NCI-H1092 (cell line): Measurements from ENCODE around the gene NOXA1.

ENCODE experiments used
- DNase-seq: peaks from one replicate; lab custom pipeline; 2025; lab: John Stamatoyannopoulos, UW

Gene NOXA1

DNA sequence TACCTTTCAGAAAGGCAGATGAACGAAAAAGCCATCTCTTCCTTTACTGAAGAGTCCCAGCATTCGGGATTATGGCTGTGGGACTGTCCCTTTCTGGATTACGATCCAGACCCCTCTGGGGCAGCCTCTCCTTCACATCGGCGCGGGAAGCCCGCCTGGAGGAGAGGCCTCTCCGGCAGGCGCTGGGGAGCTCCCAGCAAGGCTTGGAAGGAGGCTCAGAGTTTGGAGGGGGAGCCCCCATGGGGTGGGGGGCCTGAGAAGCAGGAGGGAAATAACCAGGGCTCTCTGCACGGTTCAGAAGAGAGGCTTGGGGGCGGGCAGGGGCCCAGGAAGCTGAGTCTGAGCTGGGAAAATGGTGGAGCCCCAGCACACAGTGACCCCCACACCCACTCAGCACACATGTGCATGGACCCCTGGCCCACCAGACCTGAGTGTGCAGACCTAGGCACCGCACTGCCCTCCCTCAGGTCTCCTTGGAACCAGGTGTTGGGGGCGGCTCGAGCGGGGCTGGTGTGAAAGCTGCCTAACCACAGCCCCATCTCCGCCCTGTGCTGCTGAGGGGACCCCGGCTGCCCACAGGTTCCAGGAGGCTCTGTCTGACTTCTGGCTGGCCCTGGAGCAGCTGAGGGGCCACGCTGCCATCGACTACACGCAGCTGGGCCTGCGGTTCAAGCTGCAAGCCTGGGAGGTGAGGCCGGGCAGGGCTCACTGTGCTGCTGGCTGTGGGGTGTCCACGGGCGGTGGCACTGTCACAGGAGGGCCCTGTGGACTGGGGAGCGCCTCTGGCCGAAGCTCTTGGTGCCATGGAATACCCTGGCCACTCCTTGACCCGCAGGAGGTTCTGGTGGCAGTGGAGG lies 4.5 kb downstream of the NOXA1 start:
- no peak for DNase-seq

DNA sequence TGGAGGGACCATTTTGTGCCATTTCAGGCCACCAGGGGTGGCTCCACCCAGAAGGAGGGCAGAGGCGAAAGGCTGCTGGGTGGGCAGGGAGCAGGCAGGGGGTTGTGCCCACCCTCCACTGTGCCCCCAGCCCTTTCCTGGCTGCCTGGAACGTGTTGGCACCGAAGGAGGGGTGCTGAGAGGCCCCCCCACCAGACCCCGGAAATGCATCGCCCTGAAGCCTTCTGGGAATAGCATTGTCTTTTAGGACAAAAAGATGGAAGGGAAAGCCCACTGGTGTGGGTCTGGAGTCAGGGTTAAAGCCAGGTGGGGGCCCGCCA lies 5.1 kb downstream of the NOXA1 start:
- no peak for DNase-seq

DNA sequence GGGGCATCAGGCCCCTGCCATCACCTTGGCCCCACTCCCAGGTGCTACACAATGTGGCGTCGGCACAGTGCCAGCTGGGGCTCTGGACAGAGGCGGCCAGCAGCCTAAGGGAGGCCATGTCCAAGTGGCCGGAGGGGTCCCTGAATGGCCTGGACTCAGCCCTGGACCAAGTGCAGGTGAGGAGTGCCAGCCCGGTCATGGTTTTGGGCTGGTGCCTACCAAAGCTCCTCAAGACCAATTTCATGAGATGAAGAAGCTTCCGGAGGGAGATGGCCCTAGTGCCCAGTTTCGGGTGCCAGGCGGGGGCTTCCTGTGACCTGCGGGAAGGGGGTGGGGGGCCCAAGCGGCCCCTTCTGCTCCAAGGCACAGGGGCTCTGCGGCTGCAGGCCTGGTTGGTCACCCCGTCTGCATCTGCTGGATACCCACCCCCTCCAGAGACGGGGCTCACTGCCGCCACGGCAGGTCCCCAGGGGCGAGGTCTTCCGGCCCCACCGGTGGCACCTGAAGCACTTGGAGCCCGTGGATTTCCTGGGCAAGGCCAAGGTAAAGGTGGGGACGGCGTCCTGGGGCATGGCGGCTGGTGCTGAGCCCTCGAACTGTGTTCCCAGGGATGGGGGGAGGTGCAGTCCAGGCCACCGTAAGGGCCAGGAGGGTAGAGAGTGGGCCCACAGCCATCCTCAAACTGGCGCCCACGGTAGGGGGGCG lies 5.8 kb downstream of the NOXA1 start:
- DNase-seq: no peak

DNA sequence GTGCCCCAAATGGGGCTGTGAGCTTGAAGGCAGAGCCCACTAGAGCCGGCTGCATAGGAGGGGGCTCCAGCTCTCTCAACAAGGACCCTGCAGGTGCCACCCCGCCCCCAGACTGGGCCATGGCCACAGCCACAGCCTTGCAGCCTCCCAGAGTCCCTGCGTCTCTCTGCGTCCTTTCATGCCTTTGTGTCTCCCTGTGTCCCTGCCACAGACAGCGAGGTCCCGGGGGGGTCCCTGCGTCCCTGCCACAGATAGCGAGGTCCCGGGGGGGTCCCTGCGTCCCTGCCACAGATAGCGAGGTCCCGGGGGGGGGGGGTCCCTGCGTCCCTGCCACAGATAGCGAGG lies 6.3 kb downstream of the NOXA1 start:
- no peak for DNase-seq

GRCh38 chr9:137429974-137430722 lies 7.0 kb downstream of the NOXA1 start:
- no peak for DNase-seq

DNA sequence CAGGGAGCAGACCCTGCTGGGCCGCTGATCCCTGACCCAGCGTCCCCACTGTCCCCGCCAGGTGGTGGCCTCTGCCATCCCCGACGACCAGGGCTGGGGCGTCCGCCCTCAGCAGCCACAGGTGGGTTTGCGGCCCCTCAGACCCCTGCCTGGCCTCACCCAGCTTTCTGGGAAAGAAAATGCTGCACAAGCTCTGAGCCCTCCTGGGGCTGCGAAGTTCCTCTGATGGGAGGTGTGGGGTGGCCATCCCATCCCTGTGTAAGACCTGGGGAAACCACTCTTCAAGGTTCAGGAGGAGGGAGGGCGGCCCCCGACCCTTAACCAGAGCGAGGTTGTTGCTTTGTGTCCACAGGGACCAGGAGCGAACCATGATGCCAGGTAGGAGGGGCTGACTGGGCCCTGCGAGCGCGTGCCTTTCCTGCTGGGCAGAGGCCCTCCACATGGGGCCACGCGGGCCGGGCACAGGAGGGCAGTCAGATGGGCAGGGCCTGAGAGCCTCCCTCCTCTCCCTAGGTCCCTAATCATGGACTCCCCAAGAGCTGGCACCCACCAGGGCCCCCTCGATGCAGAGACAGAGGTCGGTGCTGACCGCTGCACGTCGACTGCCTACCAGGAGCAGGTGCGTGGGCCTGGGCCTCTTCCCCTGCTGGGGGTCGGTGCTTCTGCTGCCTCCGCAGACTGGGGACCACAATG lies 7.7 kb downstream of the NOXA1 start:
- DNase-seq: no peak

- DNase-seq: no peak
Observed at GRCh38 chr9:137431416-137431931, 8.3 kb downstream of the NOXA1 start.

DNA sequence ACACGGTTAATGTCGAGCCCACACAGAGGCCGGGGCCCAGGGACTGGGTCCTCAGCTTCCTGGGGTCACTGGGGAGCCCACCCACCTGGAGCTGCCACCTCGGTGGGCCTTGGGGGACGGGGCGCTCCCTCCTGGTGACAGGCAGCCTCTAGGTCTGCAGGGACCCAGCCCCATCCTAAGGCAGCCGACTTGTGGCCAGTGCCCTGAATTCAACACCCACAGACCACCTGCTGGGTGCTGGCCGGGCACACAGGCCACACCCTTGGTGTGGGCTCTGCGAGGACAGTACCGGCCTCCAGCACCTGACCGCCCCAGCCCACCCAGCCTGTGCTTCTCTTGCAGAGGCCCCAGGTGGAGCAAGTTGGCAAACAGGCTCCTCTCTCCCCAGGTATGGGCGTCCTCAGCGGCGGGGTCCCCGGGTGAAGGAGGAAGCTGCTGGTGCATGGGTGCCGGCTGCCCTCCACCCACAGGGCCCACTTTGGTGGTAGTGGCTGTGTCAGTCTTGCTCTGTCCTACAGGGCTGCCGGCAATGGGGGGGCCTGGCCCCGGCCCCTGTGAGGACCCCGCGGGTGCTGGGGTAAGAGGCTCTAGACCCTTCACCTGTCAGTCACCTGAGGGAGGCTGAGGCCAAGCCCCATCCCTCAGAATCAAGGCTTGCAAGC lies 9.6 kb downstream of the NOXA1 start:
- no peak for DNase-seq

DNA sequence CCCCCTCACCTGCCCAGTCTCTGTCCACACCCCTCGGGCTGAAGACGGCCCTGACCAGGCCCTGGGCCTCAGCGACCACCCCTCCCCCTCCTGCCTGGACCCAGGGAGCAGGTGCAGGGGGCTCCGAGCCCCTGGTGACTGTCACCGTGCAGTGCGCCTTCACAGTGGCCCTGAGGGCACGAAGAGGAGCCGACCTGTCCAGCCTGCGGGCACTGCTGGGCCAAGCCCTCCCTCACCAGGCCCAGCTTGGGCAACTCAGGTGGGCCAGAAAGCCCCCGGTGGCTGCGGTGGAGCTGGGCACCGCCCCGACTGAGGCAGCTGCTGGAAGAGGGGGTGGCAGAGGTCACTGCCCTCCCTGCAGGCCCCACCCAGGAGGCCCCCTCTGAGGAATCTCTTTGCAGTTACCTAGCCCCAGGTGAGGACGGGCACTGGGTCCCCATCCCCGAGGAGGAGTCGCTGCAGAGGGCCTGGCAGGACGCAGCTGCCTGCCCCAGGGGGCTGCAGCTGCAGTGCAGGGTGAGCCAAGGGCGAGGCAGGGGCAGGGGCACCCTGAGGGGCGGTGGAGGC lies 10.2 kb downstream of the NOXA1 start:
- no peak for DNase-seq

DNA sequence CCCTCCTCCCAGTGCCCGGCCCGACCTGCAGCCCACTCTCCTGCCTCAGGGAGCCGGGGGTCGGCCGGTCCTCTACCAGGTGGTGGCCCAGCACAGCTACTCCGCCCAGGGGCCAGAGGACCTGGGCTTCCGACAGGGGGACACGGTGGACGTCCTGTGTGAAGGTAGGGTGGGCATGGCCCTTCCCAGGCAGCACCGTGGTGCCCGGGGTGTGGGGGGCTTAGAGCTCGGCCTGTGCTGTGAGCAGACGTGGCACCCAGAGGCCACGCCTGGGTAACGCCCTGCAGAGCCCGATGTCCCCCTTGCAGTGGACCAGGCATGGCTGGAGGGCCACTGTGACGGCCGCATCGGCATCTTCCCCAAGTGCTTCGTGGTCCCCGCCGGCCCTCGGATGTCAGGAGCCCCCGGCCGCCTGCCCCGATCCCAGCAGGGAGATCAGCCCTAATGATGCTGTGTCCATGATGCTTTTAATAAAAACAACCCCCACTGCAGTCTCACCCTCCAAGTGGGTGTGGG lies 10.8 kb downstream of the NOXA1 start:
- no peak for DNase-seq

DNA sequence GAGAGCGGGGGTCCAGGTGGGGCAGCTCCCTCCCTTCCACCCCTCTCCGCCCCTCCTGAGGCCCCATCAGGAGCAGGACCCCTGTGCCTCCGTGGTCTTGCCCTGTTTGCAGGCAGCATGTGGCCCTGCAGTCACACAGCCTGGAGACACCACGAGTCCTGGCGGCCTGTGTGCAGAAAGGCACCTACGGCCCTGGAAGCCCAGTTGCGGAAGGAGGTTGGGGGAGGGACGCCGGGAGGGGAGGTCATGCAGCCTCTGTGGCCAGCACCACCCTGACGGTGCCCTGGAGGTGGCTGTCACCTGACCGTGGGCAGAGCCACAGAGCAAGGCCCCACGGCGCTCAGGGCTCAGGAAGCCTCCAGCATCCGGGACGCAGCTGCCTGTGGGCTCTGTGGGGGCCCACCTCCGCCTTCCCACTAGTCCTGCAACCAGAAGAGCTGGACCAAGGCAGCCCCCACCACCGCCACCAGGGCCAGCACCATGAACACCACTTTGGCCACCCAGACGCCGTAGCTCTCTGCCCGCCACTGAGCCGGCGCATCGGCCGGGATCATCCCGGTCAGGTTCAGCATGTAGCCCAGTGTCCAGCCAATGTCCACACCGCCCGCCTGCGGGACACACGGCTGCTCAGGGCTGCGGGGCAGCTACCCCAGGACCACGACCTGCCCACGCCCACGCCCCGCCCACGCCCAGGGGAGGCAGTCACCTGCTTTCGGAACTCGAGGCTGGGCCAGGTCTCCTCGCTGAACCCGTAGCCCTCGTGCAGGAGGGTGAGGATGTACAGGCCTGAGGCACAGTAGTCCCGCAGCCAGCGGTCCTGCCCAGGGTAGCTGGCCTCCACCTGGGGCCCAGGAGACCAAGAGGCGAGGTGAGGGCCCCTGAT lies 11.5 kb downstream of the NOXA1 start:
- no peak for DNase-seq

DNA sequence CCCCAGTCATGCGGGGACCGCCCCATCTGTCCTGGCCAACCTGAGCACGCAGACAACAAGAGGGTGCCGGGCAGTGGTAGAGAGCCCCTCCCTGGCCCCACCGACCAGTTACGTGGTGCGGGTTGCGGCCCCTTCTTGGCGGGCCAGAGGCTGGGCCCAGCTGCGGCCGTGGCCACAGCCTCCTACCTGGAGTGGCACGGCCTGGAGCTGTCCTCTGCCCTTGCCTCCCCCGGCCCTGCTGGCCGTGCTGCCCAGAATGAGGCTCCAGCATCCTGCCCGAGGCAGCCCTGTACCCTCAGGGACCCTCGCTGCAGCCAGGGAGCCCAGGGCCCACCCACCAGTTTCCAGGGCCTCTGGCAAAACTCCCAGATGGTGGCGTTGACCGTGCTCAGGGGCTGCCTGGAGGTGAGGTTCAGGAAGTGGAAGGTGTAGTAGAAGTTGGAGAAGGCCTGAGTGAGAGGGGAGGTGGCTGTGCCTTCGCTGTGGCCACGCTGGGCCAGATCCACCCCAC lies 12.2 kb downstream of the NOXA1 start:
- DNase-seq: no peak

GRCh38 chr9:137435980-137436760 lies 13.0 kb downstream of the NOXA1 start:
- no peak for DNase-seq

- no peak for DNase-seq
Observed at GRCh38 chr9:137436761-137437600, 13.8 kb downstream of the NOXA1 start.

DNA sequence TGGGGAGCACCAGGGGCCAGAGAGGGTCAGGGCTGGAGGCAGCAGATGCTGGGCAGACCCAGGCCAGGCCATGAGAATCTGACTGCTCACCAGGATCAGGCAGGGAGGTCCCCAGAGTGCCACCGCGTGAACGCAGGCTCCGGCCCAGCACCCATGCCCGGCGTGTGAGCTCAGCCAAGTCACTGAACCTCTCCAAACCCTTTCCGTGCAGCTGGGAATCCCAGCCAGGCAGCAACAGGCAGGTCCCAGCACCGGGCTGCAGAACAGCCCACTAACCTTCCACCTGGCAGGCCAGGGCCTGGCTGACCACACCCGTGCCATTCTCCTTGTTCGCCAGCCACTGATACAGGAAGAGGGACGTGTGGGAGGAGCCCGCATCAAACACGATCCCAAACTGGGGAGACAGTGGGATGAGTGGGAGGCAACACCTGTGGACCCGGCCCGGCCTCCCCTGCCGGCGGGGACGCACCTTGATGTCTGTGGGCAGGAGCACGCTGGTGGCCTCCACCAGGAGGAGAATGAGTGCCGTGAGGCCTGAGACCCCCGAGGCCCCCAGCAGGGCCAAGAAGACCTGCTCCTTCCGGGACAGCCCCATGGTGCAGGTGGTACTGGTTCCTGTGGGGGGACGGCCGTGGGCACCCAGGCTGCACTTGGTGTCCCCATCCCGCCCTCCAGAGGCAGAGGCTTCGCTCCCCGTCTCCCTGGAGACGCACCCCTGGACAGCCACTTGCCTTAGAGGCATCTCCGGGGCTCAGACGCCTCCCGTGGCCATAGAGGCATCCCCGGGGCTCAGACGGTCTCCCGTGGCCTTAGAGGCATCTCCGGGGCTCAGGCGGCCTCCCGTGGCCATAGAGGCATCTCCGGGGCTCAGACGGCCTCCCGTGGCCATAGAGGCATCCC lies 14.7 kb downstream of the NOXA1 start:
- DNase-seq: no peak

- DNase-seq: no peak
Observed at GRCh38 chr9:137438591-137439157, 15.5 kb downstream of the NOXA1 start.
